GM12892 (cell line): ENCODE results near the gene GSK3B.
A peak's percentile ranks its signal among the peaks of the same experiment; 100 is the strongest.

Source experiments
- DNase-seq: peaks from one replicate; pipeline ENCODE4 v3.0.0; 2011; ENCODE audit not compliant: insufficient read length
- FAIRE-seq: peaks from 2 replicates; lab custom pipeline; 2011; peaks lifted over from hg19 to GRCh38; lab: Jason Lieb, UNC
- POLR2A ChIP-seq: IDR thresholded peaks from 2 replicates; pipeline ENCODE4 v1.6.1; 2011; ENCODE audit warnings: low read depth, low read length, control low read depth
- POLR2AphosphoS5 ChIP-seq: IDR thresholded peaks from 2 replicates; pipeline ENCODE4 v1.6.1; 2011; ENCODE audit warnings: low read depth, low read length, control low read depth
- TAF1 ChIP-seq: IDR thresholded peaks from 2 replicates; pipeline ENCODE4 v1.6.1; 2011; ENCODE audit warnings: low read depth, mild to moderate bottlenecking, control low read depth, low read length, borderline replicate concordance

The GSK3B gene

DNA sequence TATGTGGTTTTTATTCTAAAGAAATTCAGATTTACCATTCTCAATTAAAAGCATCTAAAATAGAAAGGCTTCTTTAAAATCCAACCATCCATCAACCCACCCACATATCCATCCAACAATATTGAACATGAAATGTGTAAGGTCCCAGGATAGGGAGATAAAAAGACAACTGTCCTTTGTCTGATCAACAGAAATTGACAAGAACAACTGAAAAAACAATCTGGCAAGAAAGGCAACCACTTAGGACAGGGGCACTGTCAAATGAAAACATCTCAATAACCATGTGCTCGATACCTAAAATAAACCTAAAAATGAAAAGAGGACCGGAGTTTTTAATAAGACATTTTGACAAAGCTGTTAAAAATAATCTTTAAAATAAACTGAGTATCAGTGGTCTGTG lies 245.1 kb downstream of the GSK3B start:
- TF ChIP-seq POLR2AphosphoS5 (no peak), POLR2A (no peak), TAF1 (no peak)
- no peak for FAIRE-seq
- DNase-seq: no peak

- TF ChIP-seq TAF1: no peak
- no peak for TF ChIP-seq POLR2AphosphoS5
- no peak for TF ChIP-seq POLR2A
- DNase-seq (no peak), FAIRE-seq (no peak)
These were observed 252.3 kb downstream of the GSK3B start for GRCh38 chr3:119841808-119842471.

DNA sequence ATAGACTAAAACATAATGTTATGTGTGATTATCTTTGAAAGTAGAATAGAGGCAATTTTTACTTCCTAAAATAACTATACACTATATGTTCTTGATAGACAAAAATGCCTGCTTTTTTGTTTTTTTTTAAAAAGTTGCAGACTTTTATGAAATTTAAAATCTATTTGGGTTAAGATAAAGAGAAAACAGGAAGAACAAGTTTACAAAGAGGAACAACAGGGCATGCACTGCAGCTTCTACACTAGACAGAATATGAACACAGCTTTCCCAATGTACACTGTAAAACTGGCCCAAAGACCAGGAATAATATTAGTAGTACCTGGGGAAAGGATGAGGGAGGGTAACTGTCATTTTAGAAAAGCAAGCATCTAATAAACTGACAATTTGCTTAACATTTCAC lies 258.7 kb downstream of the GSK3B start:
- no peak for TF ChIP-seq POLR2AphosphoS5
- DNase-seq: no peak
- no peak for FAIRE-seq

DNA sequence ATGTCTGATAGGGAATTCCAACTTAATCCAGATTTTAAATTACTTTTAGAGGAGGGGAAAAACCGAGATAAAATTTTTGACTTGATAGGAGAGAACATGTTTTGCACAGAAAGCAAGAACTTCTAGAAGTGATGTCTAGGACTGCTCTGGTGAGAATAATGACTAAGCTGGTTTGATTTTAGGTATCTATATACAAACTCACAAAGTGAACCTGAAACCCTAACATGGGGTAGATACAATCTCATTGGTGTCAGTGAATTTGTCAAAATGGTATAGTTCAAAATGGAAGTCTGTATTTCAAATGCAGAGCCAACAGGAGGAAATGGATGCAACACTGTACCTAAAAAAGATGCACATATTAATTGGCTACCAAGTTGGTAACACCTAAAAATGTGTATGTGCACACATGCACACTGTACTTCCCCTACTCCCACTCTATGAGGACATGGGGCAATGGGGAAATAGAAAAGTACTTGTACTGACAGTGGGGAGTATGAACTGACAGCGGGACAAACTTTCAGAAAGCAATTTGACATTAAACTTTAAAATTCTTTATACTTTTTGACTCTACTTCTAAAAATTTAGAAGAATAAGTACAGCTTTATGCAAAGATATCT lies 259.4 kb downstream of the GSK3B start:
- TF ChIP-seq POLR2AphosphoS5: no peak
- no peak for TF ChIP-seq TAF1
- no peak for TF ChIP-seq POLR2A
- FAIRE-seq: peak; percentile 86
- DNase-seq: no peak

- DNase-seq (no peak), FAIRE-seq (no peak)
- no peak for TF ChIP-seq POLR2AphosphoS5
- TF ChIP-seq POLR2A: no peak
These were observed 262.3 kb downstream of the GSK3B start for GRCh38 chr3:119831941-119832371.

GRCh38 chr3:119831022-119831421 lies 263.2 kb downstream of the GSK3B start:
- DNase-seq (no peak), FAIRE-seq (no peak)
- TF ChIP-seq POLR2A (no peak), POLR2AphosphoS5 (no peak), TAF1 (no peak)

DNA sequence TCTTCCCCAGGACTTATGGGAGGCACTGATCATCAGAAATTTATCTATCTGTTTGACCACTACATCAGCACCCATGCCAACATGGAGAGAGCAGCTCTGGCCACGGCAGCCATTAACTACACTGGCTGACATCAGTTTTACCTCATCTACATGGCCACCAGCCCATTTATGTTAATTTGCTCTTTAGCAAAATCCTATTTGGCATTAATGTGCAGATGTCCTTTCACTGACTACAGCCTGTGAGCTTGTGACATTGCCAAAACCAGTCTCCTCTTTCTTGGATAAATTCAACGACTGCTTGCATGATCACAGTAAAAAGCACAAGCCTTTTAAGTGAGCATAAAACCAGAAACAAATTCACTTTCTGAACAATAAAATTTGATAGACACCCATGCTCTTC lies 264.8 kb downstream of the GSK3B start:
- DNase-seq (no peak), FAIRE-seq (no peak)
- TF ChIP-seq POLR2A: no peak

DNA sequence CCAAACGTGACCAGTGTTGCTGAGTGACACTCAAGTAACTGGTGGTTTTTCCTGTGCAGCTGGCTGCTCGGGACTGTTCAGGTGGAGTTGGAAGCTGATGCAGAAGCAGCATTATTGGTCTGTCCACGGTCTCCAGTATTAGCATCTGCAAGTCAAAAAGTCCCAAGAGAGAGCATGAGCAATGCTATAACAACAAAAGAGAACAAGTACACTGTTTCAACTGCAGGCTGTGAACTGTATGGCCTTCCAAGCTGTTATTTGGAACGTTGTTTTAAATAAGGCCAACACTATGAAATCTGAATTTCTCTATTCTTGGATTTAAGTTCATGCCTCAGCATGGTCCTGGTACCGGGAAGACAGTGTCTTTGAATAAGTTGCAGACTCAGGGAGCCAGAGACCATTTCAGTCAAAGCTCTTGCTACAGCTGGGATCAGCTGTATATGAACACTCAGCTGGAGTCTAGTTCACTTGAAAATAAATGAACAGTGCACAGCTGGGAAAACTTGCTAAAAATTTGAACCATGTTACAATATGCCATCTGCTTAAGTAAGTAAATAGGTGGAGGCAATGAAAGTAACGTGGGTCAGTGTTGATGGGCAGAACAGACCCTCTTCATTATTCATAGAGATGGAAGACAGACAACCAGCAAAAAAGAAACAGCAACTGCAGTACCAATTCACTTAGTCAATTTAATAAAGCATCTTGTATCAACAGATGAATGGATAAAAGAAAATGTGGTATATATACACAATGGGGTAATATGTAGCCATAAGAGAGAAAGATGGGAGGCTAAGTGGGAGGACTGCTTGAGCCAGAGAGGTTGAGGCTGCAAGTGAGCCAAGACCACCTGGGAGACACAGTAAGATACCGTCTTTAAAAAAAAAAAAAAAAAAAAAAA lies 267.3 kb downstream of the GSK3B start:
- TF ChIP-seq POLR2AphosphoS5 (no peak), POLR2A (no peak), TAF1 (no peak)
- DNase-seq: no peak
- FAIRE-seq: peak; percentile 67

- TF ChIP-seq POLR2A: no peak
- DNase-seq (no peak), FAIRE-seq (no peak)
These were observed 268.4 kb downstream of the GSK3B start for GRCh38 chr3:119825820-119826219.

GRCh38 chr3:119819806-119820205 lies 274.4 kb downstream of the GSK3B start:
- DNase-seq (no peak), FAIRE-seq (no peak)
- TF ChIP-seq TAF1 (no peak), POLR2A (no peak), POLR2AphosphoS5 (no peak)

GRCh38 chr3:119818937-119819336 lies 275.3 kb downstream of the GSK3B start:
- TF ChIP-seq POLR2AphosphoS5: no peak
- TF ChIP-seq POLR2A: no peak
- TF ChIP-seq TAF1: no peak
- FAIRE-seq (no peak), DNase-seq (no peak)
